ENCODE data around the gene WASF3.

WASF3 gene

GRCh38 chr13:26589754-26590153, 32.3 kb downstream of the WASF3 start:
- no peak for TF ChIP-seq CTCF (IDR thresholded peaks at IDR 0.05; ENCODE audit: insufficient read depth, low read length, missing control alignments)
- DNase-seq (ENCODE audit: low read depth, low spot score) = no peak
- ChIA-PET CTCF (no interaction called here), POLR2A (no interaction called here)
- no peak overlapping the region for H3K4me3 ChIP-seq (ENCODE audit: low read depth, low read length)

- ChIA-PET POLR2A (no interaction called here), CTCF (no interaction called here)
- no peak overlapping the region for H3K4me3 ChIP-seq (ENCODE audit: low read depth, low read length)
- TF ChIP-seq CTCF (IDR thresholded peaks at IDR 0.05; ENCODE audit: insufficient read depth, low read length, missing control alignments) = no peak
- no peak for DNase-seq (ENCODE audit: low read depth, low spot score)
These were observed 32.9 kb downstream of the WASF3 start for GRCh38 chr13:26590379-26590778.

GRCh38 chr13:26590951-26591350, 33.5 kb downstream of the WASF3 start:
- no peak for DNase-seq (ENCODE audit: low read depth, low spot score)
- H3K4me3 ChIP-seq (ENCODE audit: low read depth, low read length) = no peak overlapping the region
- ChIA-PET CTCF (interaction anchor here (1.2 to 1.4 kb wide), 2 partner anchors 11 to 15 kb away, joined by 3 to 4 read pairs; no protein-coding TSS in a partner anchor), POLR2A (no interaction called here)
- TF ChIP-seq CTCF (IDR thresholded peaks at IDR 0.05; ENCODE audit: insufficient read depth, low read length, missing control alignments) = no peak

GRCh38 chr13:26591672-26592071, 34.2 kb downstream of the WASF3 start:
- no peak overlapping the region for H3K4me3 ChIP-seq (ENCODE audit: low read depth, low read length)
- CTCF ChIA-PET = interaction anchor here (1.2 to 1.4 kb wide), 2 partner anchors 10 to 14 kb away, joined by 3 to 4 read pairs; no protein-coding TSS in a partner anchor
- POLR2A ChIA-PET = no interaction called here
- TF ChIP-seq CTCF (IDR thresholded peaks at IDR 0.05; ENCODE audit: insufficient read depth, low read length, missing control alignments) = no peak
- DNase-seq (ENCODE audit: low read depth, low spot score) = no peak

- TF ChIP-seq CTCF (IDR thresholded peaks at IDR 0.05; ENCODE audit: insufficient read depth, low read length, missing control alignments) = no peak
- DNase-seq (ENCODE audit: low read depth, low spot score) = no peak
- CTCF ChIA-PET = interaction anchor here (1.0 to 1.5 kb wide), 2 partner anchors 18 to 105 kb away, joined by 3 to 4 read pairs; no protein-coding TSS in a partner anchor
- H3K4me3 ChIP-seq (ENCODE audit: low read depth, low read length) = no peak overlapping the region
- POLR2A ChIA-PET = no interaction called here
These were observed 36.2 kb downstream of the WASF3 start for GRCh38 chr13:26593661-26594060.

- CTCF ChIA-PET = interaction anchor here (1.0 to 1.5 kb wide), 2 partner anchors 17 to 104 kb away, joined by 3 to 4 read pairs; no protein-coding TSS in a partner anchor
- no peak for TF ChIP-seq CTCF (IDR thresholded peaks at IDR 0.05; ENCODE audit: insufficient read depth, low read length, missing control alignments)
- no peak overlapping the region for H3K4me3 ChIP-seq (ENCODE audit: low read depth, low read length)
- DNase-seq (ENCODE audit: low read depth, low spot score) = no peak
- POLR2A ChIA-PET = no interaction called here
These were observed 36.9 kb downstream of the WASF3 start for GRCh38 chr13:26594363-26594762.

All from AG04449 (cell line).